Limb (tissue), 2 donors: ENCODE data around the gene DHODH.

Experiments
- DNase-seq, 2 donors: peaks; one replicate each; pipeline ENCODE4 v3.0.0-alpha.2; 2016; ENCODE audit errors: extremely low spot score in 2 of 2

The DHODH gene

GRCh38 chr16:72013888-72014581 is 5.5 kb downstream of the DHODH start:
- no peak for DNase-seq

DNA sequence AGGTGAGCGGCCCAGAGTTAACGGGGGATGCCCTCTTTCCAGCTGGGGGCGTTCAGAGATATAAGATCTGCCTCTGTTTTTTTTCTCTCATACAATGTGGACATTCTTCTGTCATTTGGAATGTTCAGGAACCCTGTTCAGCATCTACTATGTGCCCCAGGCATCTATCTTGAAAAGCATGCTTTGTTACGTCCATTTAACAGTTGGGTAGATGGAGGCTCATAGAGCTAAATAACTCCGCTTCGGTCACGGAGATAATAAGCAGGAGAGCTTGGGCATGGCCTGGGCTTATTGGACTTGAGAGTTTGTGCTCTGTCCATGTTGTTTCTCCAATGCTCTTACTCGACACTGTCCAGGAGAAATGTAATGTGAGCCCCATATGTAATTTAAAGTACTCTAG is 6.1 kb downstream of the DHODH start:
- DNase-seq, result no peak

DNA sequence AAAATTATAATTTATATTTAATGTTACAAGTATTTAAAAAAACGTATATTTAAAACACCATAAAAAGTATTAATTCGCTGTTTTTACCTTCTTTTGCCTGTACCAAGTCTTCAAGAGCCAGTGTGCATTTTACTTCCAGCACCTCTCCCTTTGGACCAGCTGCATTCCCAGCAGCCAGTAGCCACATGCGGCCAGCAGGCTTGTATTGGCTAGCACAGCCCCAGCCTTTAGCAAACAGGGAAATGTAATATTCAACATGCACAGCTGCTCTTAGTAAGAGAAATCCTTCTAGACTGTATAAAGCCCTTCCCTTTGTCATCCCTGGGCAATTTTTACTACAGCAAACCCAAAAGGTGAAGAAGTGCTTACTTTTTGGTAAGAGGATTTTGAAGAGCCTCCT is 6.6 kb downstream of the DHODH start:
- DNase-seq, result no peak

GRCh38 chr16:72018470-72018869 is 9.9 kb downstream of the DHODH start:
- no peak for DNase-seq

DNA sequence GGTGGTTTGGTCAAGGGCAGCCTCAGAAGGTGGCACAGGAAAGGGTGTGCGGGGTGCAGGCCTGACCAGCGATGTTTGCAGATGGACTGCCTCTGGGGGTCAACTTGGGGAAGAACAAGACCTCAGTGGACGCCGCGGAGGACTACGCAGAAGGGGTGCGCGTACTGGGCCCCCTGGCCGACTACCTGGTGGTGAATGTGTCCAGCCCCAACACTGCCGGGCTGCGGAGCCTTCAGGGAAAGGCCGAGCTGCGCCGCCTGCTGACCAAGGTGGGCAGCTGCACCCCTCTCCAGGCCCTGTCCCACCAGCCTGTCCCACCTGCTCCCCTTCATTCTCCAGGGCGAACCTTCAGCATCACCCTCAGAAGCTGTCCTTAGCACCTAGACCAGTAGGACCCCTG is 12.5 kb downstream of the DHODH start:
- DNase-seq, result no peak

GRCh38 chr16:72022127-72022526 is 13.6 kb downstream of the DHODH start:
- DNase-seq, result no peak

DNA sequence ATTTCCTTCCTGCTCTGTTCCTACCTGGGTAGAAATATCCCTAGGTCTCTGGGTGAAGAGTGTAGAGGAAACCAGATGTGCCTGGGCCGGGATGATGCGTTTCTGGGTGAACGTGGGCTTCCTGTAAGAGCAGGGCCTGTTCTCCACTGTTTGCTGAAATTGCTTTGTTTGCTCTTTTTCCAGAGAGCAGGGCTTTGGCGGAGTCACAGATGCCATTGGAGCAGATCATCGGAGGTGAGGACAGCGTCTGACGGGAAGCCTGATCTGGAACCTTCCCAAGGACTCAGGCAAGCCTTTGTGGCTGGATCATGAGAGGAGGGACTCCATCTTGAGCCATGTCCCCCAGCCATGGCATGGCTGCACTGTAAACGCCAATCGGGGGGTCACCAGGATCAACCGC is 15.4 kb downstream of the DHODH start:
- DNase-seq, result no peak

GRCh38 chr16:72024862-72025382 is 16.4 kb downstream of the DHODH start:
- DNase-seq, result no peak

DNA sequence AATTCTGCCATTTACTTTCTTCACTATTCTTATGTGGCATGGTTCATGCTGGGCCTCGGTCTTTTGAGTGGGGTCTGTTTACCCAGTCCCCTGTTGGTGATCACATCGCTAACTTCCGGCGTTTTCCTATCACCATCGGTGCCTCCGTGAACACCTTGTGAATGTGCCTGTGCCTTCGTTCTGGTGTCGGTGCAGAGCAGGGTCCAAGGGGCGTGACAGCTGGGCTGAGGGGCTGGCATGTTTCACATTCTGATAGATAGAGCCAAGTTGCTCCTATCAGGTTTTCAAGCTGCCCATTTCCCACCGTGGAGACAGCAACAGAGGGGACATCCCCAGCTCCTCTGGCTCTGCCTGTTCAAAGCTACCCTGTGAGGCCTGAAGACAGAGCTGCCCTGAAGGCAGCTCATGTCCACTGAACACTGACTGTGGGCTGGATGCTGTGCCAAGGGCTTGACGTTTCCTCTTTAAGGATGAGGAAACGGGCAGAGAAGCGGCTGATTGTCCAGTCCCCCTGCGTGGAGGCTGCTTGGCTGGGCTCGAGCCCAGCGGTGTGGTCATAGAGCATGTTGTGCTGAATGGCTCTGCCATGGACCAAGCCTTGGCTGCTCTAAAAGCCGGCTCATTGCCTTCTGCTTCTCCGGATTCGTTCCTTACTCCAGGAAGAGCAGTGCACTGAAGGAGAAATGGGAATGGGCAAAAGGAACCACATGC is 17.0 kb downstream of the DHODH start:
- no peak for DNase-seq

GRCh38 chr16:72027669-72028378 is 19.3 kb downstream of the DHODH start:
- DNase-seq, result no peak

GRCh38 chr16:72029567-72030271 is 21.2 kb downstream of the DHODH start:
- DNase-seq, result no peak

DNA sequence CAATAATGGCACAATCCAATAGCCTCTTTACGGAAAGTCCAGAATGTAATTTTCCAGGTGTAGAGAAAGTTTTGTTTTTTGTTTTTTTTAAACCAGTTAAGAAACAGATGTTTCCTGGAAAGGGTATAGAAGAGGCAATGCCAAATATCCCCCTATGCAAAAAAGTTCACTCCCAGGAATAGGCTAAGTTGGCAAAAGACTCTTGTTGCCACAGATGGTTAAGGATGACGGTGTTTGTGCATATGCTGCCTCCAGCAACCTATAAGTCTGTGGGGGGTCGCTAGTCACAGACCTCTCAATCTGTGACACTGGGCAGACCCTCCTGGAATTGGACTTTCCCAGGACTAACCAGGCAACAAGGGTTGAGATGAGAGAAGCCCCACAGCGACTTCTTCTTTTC is 24.9 kb downstream of the DHODH start:
- DNase-seq, result no peak

GRCh38 chr16:72036098-72036497 is 27.6 kb downstream of the DHODH start:
- no peak for DNase-seq

DNA sequence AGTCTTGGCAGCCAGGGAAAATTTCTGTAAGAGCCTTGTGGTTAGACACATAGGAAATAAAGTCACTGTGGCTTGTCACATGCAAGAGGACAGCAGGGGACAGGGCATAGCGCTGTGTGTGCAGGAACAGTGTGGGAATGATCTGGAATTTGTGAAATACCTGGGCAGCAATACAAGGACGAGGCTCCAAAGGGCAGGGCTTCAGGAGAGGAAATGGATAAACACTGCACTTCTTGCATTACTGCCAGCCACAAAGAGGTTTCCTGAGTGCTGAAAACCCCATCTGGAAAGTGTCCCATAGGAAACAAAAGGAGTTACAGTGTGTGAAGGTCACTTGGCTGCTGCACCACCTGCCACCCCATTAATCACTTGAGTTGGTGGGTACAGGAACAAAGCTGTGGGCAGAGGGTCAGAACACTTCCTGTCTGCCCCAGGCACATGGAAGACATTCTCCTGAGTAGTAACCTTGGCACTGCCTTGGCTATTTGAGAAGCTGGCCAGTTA is 33.7 kb downstream of the DHODH start:
- no peak for DNase-seq

DNA sequence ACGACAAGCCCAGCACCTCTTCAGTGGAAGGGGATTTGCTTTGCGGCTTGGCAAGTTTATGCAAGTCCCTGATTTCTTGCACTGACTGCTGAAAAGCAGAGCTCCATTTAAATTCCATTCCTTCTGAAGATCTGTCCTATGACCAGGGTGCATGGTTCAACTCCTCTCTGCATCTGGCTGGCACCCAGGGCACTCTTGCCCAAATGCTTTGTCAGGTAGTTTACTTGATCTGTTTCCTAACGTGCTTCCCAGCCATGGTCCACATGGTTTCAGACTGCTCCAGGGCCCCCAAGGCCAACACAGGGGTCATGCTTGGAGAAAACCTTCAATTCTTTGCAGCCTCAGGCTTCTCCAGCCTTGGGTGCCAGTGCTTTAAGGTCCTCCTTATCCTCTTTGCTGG is 34.5 kb downstream of the DHODH start:
- no peak for DNase-seq

DNA sequence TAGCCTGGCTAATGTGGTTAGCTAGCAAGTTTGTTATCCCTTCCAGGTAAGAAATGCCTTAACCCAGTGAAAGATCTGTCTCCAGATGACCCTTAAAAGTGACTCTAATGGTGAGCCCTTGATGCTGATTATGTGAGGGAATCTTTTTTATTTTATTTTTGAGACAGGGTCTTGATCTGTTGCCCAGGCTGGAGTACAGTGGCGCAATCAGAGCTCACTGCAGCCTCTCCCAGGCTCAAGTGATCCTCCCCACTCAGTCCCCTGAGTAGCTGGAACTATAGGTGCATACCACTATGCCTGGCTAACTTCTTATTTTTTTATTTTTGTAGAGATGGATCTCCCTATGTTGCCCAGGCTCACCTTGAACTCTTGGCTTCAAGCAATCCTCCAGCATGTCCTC is 35.0 kb downstream of the DHODH start:
- no peak for DNase-seq

DNA sequence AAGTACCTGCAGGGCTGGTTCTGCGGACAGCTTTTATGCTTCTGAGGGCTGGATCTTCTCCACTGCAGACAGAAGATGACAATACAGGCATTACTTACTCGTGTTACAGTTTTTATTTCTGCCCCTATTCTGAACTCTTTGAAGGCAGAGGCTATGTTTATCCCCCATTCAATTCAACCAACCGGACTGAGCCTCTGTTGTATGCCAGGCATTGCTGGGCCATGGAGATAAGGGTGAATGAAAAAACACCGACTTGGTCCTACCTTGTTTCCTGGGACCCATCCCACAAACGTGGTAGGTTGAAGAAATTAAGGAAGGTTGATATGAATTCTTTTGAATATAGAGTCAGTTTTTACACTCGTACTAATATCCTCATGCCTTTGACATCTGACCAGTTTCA is 35.8 kb downstream of the DHODH start:
- no peak for DNase-seq

GRCh38 chr16:72044825-72045359 is 36.3 kb downstream of the DHODH start:
- no peak for DNase-seq

DNA sequence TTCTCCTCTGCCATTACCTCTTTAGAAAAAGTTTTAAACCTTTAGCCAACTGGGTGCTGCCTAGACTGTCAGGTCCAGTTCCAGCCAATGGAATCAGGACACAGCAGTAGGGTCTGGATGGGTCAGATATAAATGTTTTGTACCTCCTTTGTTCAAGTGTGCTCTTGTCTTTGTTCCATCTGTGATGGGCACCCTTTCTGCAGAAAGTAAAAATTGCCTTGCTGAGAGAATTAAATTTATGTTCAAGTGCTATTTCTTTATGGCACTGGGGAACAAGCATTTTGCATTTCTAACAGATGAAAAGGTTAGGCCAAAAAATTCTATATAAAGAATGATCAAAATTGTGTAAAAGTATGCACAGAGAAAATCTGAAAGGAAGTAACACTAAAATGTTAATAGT is 40.6 kb downstream of the DHODH start:
- DNase-seq, result no peak

DNA sequence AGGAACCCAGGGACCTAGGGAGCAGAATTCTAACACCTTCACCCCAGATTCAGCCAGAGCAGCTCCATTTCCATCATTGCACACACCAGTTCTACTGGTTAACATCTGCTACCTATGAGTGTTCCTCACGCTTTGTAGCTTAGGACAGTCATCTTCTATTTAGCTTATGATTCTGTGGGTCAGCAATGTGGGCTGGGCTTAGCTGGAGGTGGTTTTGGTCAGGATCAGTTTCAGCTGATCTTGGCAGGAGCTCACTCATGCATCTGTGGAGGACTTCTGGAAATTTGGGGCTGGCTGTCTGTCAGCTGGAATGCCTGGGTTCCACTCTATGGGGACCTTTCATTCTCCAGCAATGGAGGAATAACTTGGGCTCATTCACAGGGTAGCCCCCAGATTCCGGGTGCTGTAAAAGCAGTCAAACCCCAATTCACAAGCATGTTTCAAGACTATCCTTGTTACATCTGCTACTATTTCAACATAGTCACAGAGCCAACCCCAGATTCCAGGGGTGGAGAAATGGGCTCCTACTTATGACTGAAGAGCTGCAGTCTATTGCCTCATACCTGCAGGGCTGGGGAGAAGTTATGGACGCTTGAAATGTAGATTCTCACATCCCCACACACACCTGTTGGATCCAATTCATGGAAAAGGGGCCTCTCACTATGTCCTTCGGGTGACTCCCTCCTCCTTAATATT is 42.4 kb downstream of the DHODH start:
- DNase-seq, result no peak

DNA sequence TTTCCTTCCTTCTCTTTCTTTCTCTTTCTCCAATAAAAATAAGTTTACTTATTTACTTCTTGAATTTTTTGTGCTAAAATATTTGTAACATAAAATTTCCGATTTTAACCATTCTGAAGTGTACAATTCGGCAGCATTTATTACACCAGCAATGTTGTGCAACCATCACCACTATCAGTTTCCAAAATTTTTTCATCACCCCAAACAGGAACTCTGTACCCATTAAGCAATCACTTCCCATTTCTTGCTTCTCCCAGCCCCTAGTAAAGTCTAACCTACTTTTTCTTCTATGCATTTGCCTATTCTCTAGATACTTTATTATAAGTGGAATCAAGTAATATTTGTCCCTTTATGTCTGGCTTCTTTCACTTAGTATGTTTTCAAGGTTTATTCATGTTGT is 43.3 kb downstream of the DHODH start:
- no peak for DNase-seq
